ENCODE results near the gene MOGAT2. TPM values are rescaled to one million over a fixed set of nuclear protein-coding genes. Genes with fewer than 3 reads are reported as not detected.

Gene MOGAT2
- total and polyA plus RNA-seq, 2 donors (not counting 1 experiment from before 2014, with no cell fraction given): not detected

DNA sequence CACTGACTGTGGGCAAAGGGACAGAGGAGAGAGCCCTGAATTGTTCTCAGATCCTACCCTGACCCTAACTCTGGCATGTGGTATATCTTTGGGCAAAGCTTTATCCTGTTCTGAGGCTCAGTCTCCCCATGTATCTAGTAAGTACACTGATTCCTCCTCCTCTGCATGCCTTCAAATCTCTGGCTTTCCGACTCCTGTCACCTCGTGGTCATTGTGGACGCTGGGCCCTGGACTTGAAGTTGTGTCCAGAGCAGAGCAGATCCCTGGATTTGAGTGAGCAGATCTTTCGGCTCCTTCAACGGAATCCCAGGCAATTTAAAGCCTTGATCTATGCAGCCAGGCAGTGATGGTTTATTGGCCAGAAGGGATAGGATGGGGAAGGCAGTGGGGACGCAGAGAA is 3.0 kb downstream of the MOGAT2 start:
- Histone ChIP-seq H2AFZ (ENCODE audit: low read length) (no peak overlapping the region), H3K4me3 (replicated peaks in 1 of 4; ENCODE audit: control extremely low read depth in 1 of 4, insufficient read depth in 1 of 4, low read depth in 3 of 4, low read length in 4 of 4) (no peak overlapping the region), H3K79me2 (ENCODE audit: control insufficient read depth, insufficient read depth, low read length) (no peaks in the 10 kb centered on the region), H3K9me3 (ENCODE audit: control insufficient read depth, insufficient read depth, low read depth, low read length) (no peaks in the 10 kb centered on the region), H4K20me1 (ENCODE audit: control insufficient read depth, extremely low read depth, insufficient read depth, low read length) (no peaks in the 10 kb centered on the region), H3K36me3 (ENCODE audit: control insufficient read depth, insufficient read depth, low read length) (no peaks in the 10 kb centered on the region), H3K27ac (ENCODE audit: insufficient read depth, low read length) (no peak overlapping the region), H3K4me1 (ENCODE audit: control insufficient read depth, extremely low read depth, insufficient read depth, low read length) (no peaks in the 10 kb centered on the region), H3K4me2 (ENCODE audit: extremely low read depth, insufficient read depth, low read length) (no peak overlapping the region), H3K9ac (ENCODE audit: insufficient read depth, low read length) (no peak overlapping the region), H3K27me3 (ENCODE audit: control insufficient read depth, insufficient read depth, low read length) (peaks cover 18% of the 10 kb centered on the region)
- DNase-seq (ENCODE audit: low read depth in 2 of 2): no peak
- no peak for TF ChIP-seq CTCF (conservative IDR thresholded peaks at IDR 0.05 in 1 of 2, IDR thresholded peaks at IDR 0.05 in 1 of 2; ENCODE audit: low read depth in 1 of 2, low read length in 2 of 2)
- TF ChIP-seq EZH2 (IDR thresholded peaks at IDR 0.05; ENCODE audit: low read length, missing control alignments): no peak

DNA sequence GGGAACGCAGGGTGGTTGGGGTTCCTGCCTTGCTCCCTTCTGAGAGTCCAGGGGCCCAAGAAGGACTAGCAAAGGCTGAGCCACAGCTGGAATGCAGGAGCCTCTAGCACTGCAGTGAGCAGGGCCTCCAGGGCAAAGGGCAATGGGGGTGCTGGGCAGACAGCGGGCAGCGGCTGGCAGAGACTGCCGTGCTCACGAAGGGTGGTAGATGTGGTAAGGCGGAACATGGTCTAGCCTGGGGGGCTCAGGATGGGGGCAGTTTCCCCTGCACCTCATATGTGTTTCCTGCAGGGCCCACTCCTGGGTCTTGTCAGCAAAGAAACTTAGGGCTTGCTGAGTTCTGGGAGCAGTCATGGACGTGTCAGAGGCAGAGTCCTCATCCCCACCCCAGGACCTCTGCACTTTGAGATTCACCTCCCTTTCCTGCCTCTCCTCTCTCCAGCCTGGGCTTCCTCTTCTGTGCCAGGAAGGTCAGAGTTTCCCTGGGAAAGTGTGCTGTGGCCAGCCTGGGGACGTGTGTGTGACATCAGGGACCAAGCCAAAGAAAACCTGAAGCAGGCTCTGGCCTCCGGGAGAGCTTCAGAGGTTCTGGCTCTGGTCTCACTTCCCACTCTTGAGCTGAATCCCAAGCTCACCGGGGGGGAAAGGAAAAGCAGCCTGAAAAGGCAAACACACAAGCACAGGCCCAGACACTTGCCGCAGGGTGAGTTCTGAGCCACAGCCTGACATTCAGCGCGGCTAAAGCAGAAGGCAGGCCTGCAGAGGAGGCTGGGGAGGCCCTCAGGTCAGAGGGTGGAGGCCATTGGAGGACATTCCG is 4.4 kb downstream of the MOGAT2 start:
- Histone ChIP-seq H3K27ac (ENCODE audit: insufficient read depth, low read length) (no peak overlapping the region), H3K27me3 (ENCODE audit: control insufficient read depth, insufficient read depth, low read length) (peaks cover 7% of the 10 kb centered on the region), H2AFZ (ENCODE audit: low read length) (no peak overlapping the region), H3K4me1 (ENCODE audit: control insufficient read depth, extremely low read depth, insufficient read depth, low read length) (no peaks in the 10 kb centered on the region), H3K79me2 (ENCODE audit: control insufficient read depth, insufficient read depth, low read length) (no peaks in the 10 kb centered on the region), H3K9ac (ENCODE audit: insufficient read depth, low read length) (no peak overlapping the region), H3K4me3 (replicated peaks in 1 of 4; ENCODE audit: control extremely low read depth in 1 of 4, insufficient read depth in 1 of 4, low read depth in 3 of 4, low read length in 4 of 4) (no peak overlapping the region), H3K9me3 (ENCODE audit: control insufficient read depth, insufficient read depth, low read depth, low read length) (no peaks in the 10 kb centered on the region), H4K20me1 (ENCODE audit: control insufficient read depth, extremely low read depth, insufficient read depth, low read length) (no peaks in the 10 kb centered on the region), H3K36me3 (ENCODE audit: control insufficient read depth, insufficient read depth, low read length) (no peaks in the 10 kb centered on the region), H3K4me2 (ENCODE audit: extremely low read depth, insufficient read depth, low read length) (no peak overlapping the region)
- no peak for TF ChIP-seq CTCF (conservative IDR thresholded peaks at IDR 0.05 in 1 of 2, IDR thresholded peaks at IDR 0.05 in 1 of 2; ENCODE audit: low read depth in 1 of 2, low read length in 2 of 2)
- TF ChIP-seq EZH2 (IDR thresholded peaks at IDR 0.05; ENCODE audit: low read length, missing control alignments): no peak
- DNase-seq (ENCODE audit: low read depth in 2 of 2): no peak

- Histone ChIP-seq H3K4me1 (ENCODE audit: control insufficient read depth, extremely low read depth, insufficient read depth, low read length) (no peaks in the 10 kb centered on the region), H3K4me2 (ENCODE audit: extremely low read depth, insufficient read depth, low read length) (no peak overlapping the region), H2AFZ (ENCODE audit: low read length) (no peak overlapping the region), H3K27me3 (ENCODE audit: control insufficient read depth, insufficient read depth, low read length) (peaks cover 4% of the 10 kb centered on the region), H4K20me1 (ENCODE audit: control insufficient read depth, extremely low read depth, insufficient read depth, low read length) (no peaks in the 10 kb centered on the region), H3K4me3 (replicated peaks in 1 of 4; ENCODE audit: control extremely low read depth in 1 of 4, insufficient read depth in 1 of 4, low read depth in 3 of 4, low read length in 4 of 4) (no peak overlapping the region), H3K9me3 (ENCODE audit: control insufficient read depth, insufficient read depth, low read depth, low read length) (no peaks in the 10 kb centered on the region), H3K36me3 (ENCODE audit: control insufficient read depth, insufficient read depth, low read length) (no peaks in the 10 kb centered on the region), H3K9ac (ENCODE audit: insufficient read depth, low read length) (no peak overlapping the region), H3K79me2 (ENCODE audit: control insufficient read depth, insufficient read depth, low read length) (no peaks in the 10 kb centered on the region), H3K27ac (ENCODE audit: insufficient read depth, low read length) (no peak overlapping the region)
- TF ChIP-seq EZH2 (IDR thresholded peaks at IDR 0.05; ENCODE audit: low read length, missing control alignments): no peak
- no peak for TF ChIP-seq CTCF (conservative IDR thresholded peaks at IDR 0.05 in 1 of 2, IDR thresholded peaks at IDR 0.05 in 1 of 2; ENCODE audit: low read depth in 1 of 2, low read length in 2 of 2)
- no peak for DNase-seq (ENCODE audit: low read depth in 2 of 2)
Observed at GRCh38 chr11:75722669-75723042, 5.0 kb downstream of the MOGAT2 start.

Data from fibroblast of lung (primary cell).